Activated naive CD8-positive, alpha-beta T cell treated with anti-CD3 and anti-CD28 coated beads, Interleukin-2, amount 10 ng/mL, durations not matched to agents 7 days and 5 days (primary cell): ENCODE measurements around the gene SMIM13. TPM values are rescaled to one million over a fixed set of nuclear protein-coding genes. Genes with fewer than 3 reads are reported as not detected.
"Not testable (repeated sequence)": the region's sequence is repeated elsewhere in the genome, so short reads cannot be mapped to it uniquely, and the experiment has no call there.

Experiments
- ATAC-seq: fragments of 150-1000 bp; cut with Tn5 transposase; one replicate; pipeline ENCODE4 v1.10.0; 2021; ENCODE audit warnings: low read depth, moderate library complexity
- POLR2A ChIA-PET: fragments of 350-600 bp; sonication (Branson Sonifier 250); formaldehyde crosslinking; loops from one replicate; lab custom pipeline; 2021; ENCODE audit warnings: antibody characterized with exemption; lab: Charles Lee
- DNase-seq: peaks from one replicate; pipeline ENCODE4 v3.0.0; 2021
- H3K27ac Mint-ChIP-seq: one replicate; pipeline ENCODE4 v1.8.0; 2022; ENCODE audit warnings: mild to moderate bottlenecking, mixed read lengths
- H3K27me3 Mint-ChIP-seq: one replicate; pipeline ENCODE4 v1.8.0; 2022; ENCODE audit warnings: mild to moderate bottlenecking, moderate library complexity, mixed read lengths
- H3K36me3 Mint-ChIP-seq: one replicate; pipeline ENCODE4 v1.8.0; 2021; ENCODE audit warnings: mild to moderate bottlenecking, mixed read lengths
- H3K4me1 Mint-ChIP-seq: one replicate; pipeline ENCODE4 v1.8.0; 2021; ENCODE audit warnings: mixed read lengths
- H3K4me3 Mint-ChIP-seq: one replicate; pipeline ENCODE4 v1.8.0; 2022; ENCODE audit warnings: mild to moderate bottlenecking, moderate library complexity, mixed read lengths
- H3K9me3 Mint-ChIP-seq: one replicate; pipeline ENCODE4 v1.8.0; 2021; ENCODE audit warnings: mixed read lengths
- total RNA-seq, 2 experiments: library from RNA; stranded (reverse); gene quantifications; one replicate each; pipeline ENCODE4 v1.2.3, GENCODE V29; 2021

SMIM13 gene
- total RNA-seq, 2 experiments from 2014 or later, result 7.0 to 8.3 TPM

GRCh38 chr6:11066505-11067347 lies 26.9 kb upstream of the SMIM13 start:
- Mint-ChIP-seq H3K27me3 (peaks cover 12% of the 10 kb centered on the region), H3K27ac (no peak overlapping the region), H3K4me1 (no peaks in the 10 kb centered on the region), H3K4me3 (no peak overlapping the region), H3K36me3 (no peaks in the 10 kb centered on the region), H3K9me3 (no peaks in the 10 kb centered on the region)
- DNase-seq, result no peak
- POLR2A ChIA-PET, result no interaction called here
- ATAC-seq, result no peak

GRCh38 chr6:11067348-11067747 lies 26.3 kb upstream of the SMIM13 start:
- ATAC-seq (no peak), DNase-seq (no peak)
- no peak overlapping the region for H3K27ac Mint-ChIP-seq
- no peaks in the 10 kb centered on the region for H3K4me1 Mint-ChIP-seq
- POLR2A ChIA-PET, result no interaction called here
- H3K36me3 Mint-ChIP-seq, result no peaks in the 10 kb centered on the region
- H3K27me3 Mint-ChIP-seq, result peaks cover 11% of the 10 kb centered on the region
- no peak overlapping the region for H3K4me3 Mint-ChIP-seq
- no peaks in the 10 kb centered on the region for H3K9me3 Mint-ChIP-seq

- no peaks in the 10 kb centered on the region for H3K36me3 Mint-ChIP-seq
- H3K4me3 Mint-ChIP-seq, result no peak overlapping the region
- no peaks in the 10 kb centered on the region for H3K9me3 Mint-ChIP-seq
- no peak overlapping the region for H3K27ac Mint-ChIP-seq
- H3K4me1 Mint-ChIP-seq, result no peaks in the 10 kb centered on the region
- DNase-seq, result no peak
- no peak for ATAC-seq
- POLR2A ChIA-PET, result no interaction called here
- peaks cover 6% of the 10 kb centered on the region for H3K27me3 Mint-ChIP-seq
Observed at GRCh38 chr6:11069760-11070159, 23.9 kb upstream of the SMIM13 start.

- POLR2A ChIA-PET, result no interaction called here
- Mint-ChIP-seq H3K4me3 (no peak overlapping the region), H3K36me3 (no peaks in the 10 kb centered on the region), H3K4me1 (no peaks in the 10 kb centered on the region), H3K27ac (no peak overlapping the region), H3K27me3 (peaks cover 6% of the 10 kb centered on the region), H3K9me3 (no peaks in the 10 kb centered on the region)
- ATAC-seq (no peak), DNase-seq (no peak)
Observed at GRCh38 chr6:11072101-11072500, 21.5 kb upstream of the SMIM13 start.

GRCh38 chr6:11076540-11076939 lies 17.1 kb upstream of the SMIM13 start:
- POLR2A ChIA-PET, result no interaction called here
- Mint-ChIP-seq H3K27ac (no peak overlapping the region), H3K9me3 (no peaks in the 10 kb centered on the region), H3K4me3 (no peak overlapping the region), H3K4me1 (no peaks in the 10 kb centered on the region), H3K36me3 (no peaks in the 10 kb centered on the region), H3K27me3 (peaks cover 16% of the 10 kb centered on the region)
- DNase-seq (no peak), ATAC-seq (no peak)

- H3K9me3 Mint-ChIP-seq, result no peaks in the 10 kb centered on the region
- DNase-seq (no peak), ATAC-seq (no peak)
- no peaks in the 10 kb centered on the region for H3K36me3 Mint-ChIP-seq
- H3K27me3 Mint-ChIP-seq, result peaks cover 16% of the 10 kb centered on the region
- no peaks in the 10 kb centered on the region for H3K4me1 Mint-ChIP-seq
- H3K4me3 Mint-ChIP-seq, result no peak overlapping the region
- POLR2A ChIA-PET, result no interaction called here
- H3K27ac Mint-ChIP-seq, result no peak overlapping the region
Observed at GRCh38 chr6:11078266-11078665, 15.4 kb upstream of the SMIM13 start.

GRCh38 chr6:11080296-11080695 lies 13.3 kb upstream of the SMIM13 start:
- no peaks in the 10 kb centered on the region for H3K4me1 Mint-ChIP-seq
- no peak overlapping the region for H3K4me3 Mint-ChIP-seq
- H3K9me3 Mint-ChIP-seq, result no peaks in the 10 kb centered on the region
- ATAC-seq (no peak), DNase-seq (no peak)
- peaks cover 14% of the 10 kb centered on the region for H3K27me3 Mint-ChIP-seq
- POLR2A ChIA-PET, result interaction anchor here (0.8 kb wide), 1 partner anchor 283 kb away, joined by 3 read pairs; no protein-coding TSS in a partner anchor
- no peaks in the 10 kb centered on the region for H3K36me3 Mint-ChIP-seq
- no peak overlapping the region for H3K27ac Mint-ChIP-seq

- DNase-seq, result no peak
- Mint-ChIP-seq H3K9me3 (no peaks in the 10 kb centered on the region), H3K4me1 (no peaks in the 10 kb centered on the region), H3K27me3 (peaks cover 14% of the 10 kb centered on the region), H3K4me3 (no peak overlapping the region), H3K36me3 (no peaks in the 10 kb centered on the region), H3K27ac (no peak overlapping the region)
- POLR2A ChIA-PET, result no interaction called here
- no peak for ATAC-seq
Observed at GRCh38 chr6:11083491-11083890, 10.1 kb upstream of the SMIM13 start.

GRCh38 chr6:11083956-11084355 lies 9.7 kb upstream of the SMIM13 start:
- Mint-ChIP-seq H3K4me3 (no peak overlapping the region), H3K27me3 (peaks cover 14% of the 10 kb centered on the region), H3K27ac (no peak overlapping the region), H3K9me3 (no peaks in the 10 kb centered on the region), H3K36me3 (no peaks in the 10 kb centered on the region), H3K4me1 (no peaks in the 10 kb centered on the region)
- ATAC-seq (no peak), DNase-seq (no peak)
- POLR2A ChIA-PET, result no interaction called here

- no peak for DNase-seq
- Mint-ChIP-seq H3K9me3 (no peaks in the 10 kb centered on the region), H3K27me3 (peaks cover 5% of the 10 kb centered on the region), H3K4me1 (no peaks in the 10 kb centered on the region), H3K4me3 (no peak overlapping the region), H3K36me3 (no peaks in the 10 kb centered on the region), H3K27ac (no peak overlapping the region)
- POLR2A ChIA-PET, result no interaction called here
- no peak for ATAC-seq
Observed at GRCh38 chr6:11085758-11086435, 7.7 kb upstream of the SMIM13 start.

- H3K4me3 Mint-ChIP-seq, POLR2A ChIA-PET, H3K4me1 Mint-ChIP-seq, H3K36me3 Mint-ChIP-seq, H3K9me3 Mint-ChIP-seq, H3K27ac Mint-ChIP-seq, ATAC-seq, DNase-seq, H3K27me3 Mint-ChIP-seq: not testable (repeated sequence)
Observed at GRCh38 chr6:11087141-11087812, 6.4 kb upstream of the SMIM13 start.

- no peaks in the 10 kb centered on the region for H3K36me3 Mint-ChIP-seq
- no peaks in the 10 kb centered on the region for H3K9me3 Mint-ChIP-seq
- no peak overlapping the region for H3K27ac Mint-ChIP-seq
- POLR2A ChIA-PET, result no interaction called here
- ATAC-seq (no peak), DNase-seq (no peak)
- no peaks in the 10 kb centered on the region for H3K27me3 Mint-ChIP-seq
- no peak overlapping the region for H3K4me3 Mint-ChIP-seq
- peaks cover 8% of the 10 kb centered on the region for H3K4me1 Mint-ChIP-seq
Observed at GRCh38 chr6:11089695-11090094, 3.9 kb upstream of the SMIM13 start.

- ATAC-seq, H3K27me3 Mint-ChIP-seq, H3K36me3 Mint-ChIP-seq, DNase-seq, H3K27ac Mint-ChIP-seq, H3K4me3 Mint-ChIP-seq, H3K9me3 Mint-ChIP-seq: not testable (repeated sequence)
- H3K4me1 Mint-ChIP-seq, result peaks cover 19% of the 10 kb centered on the region
- POLR2A ChIA-PET, result interaction anchor here (0.5 kb wide), 1 partner anchor 118 kb away, joined by 4 read pairs; no protein-coding TSS in a partner anchor
Observed at GRCh38 chr6:11091141-11091540, 2.5 kb upstream of the SMIM13 start.
